HG02981 (cell line): ENCODE measurements around the gene AXIN1.

Experiments
- ATAC-seq: cut with Tn5 transposase; IDR thresholded peaks from one replicate; pipeline ENCODE4 v1.9.1; 2021; ENCODE audit warnings: mild to moderate bottlenecking, moderate library complexity; ENCODE audit not compliant: unreplicated experiment

The AXIN1 gene

GRCh38 chr16:285146-286055 is 67.1 kb downstream of the AXIN1 start:
- ATAC-seq, result no peak

DNA sequence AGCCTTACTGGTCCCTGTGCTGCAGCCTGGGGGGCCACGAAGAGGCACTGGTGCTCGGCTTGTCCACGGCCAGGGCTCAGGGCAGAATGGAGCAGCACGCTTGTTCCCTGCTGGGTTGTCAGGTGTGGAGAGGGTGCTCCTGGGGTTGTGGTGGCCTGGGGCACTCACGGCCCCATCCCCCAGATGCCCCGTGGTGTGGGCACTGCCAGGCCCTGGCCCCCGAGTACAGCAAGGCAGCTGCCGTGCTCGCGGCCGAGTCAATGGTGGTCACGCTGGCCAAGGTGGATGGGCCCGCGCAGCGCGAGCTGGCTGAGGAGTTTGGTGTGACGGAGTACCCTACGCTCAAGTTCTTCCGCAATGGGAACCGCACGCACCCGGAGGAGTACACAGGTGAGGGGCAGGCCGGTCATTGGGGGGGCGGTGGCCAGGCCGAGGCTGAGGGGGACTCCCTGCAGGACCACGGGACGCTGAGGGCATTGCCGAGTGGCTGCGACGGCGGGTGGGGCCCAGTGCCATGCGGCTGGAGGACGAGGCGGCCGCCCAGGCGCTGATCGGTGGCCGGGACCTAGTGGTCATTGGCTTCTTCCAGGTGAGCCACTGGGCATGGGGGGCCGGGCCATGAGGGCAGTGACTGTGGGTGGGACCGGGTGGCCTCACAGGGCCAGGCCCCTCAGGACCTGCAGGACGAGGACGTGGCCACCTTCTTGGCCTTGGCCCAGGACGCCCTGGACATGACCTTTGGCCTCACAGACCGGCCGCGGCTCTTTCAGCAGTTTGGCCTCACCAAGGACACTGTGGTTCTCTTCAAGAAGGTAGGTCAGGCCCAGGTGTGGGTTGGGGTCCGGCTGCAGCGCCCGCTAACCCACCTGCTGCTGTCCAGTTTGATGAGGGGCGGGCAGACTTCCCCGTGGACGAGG is 68.1 kb downstream of the AXIN1 start:
- no peak for ATAC-seq

- no peak for ATAC-seq
These were observed 69.3 kb downstream of the AXIN1 start, which contains the start of gene PDIA2 for GRCh38 chr16:283033-283805. Gene PDIA2, plus strand, starts transcription at chr16:283164. Its CDS starts 6 bp downstream, at chr16:283170.

DNA sequence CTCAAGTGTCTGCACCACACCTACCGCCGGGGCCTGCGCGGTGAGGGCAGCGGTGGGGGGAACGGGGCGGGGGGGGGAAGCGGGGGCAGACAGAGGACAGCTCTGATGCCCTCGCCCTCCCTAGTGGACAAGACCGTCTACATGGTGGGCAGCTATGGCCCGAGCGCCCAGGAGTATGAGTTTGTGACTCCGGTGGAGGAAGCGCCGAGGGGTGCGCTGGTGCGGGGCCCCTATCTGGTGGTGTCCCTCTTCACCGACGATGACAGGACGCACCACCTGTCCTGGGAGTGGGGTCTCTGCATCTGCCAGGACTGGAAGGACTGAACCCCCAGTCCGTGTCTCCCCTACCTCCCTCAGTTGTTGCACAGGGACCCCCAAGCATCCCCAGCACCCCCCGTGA is 70.0 kb downstream of the AXIN1 start:
- ATAC-seq, result no peak

DNA sequence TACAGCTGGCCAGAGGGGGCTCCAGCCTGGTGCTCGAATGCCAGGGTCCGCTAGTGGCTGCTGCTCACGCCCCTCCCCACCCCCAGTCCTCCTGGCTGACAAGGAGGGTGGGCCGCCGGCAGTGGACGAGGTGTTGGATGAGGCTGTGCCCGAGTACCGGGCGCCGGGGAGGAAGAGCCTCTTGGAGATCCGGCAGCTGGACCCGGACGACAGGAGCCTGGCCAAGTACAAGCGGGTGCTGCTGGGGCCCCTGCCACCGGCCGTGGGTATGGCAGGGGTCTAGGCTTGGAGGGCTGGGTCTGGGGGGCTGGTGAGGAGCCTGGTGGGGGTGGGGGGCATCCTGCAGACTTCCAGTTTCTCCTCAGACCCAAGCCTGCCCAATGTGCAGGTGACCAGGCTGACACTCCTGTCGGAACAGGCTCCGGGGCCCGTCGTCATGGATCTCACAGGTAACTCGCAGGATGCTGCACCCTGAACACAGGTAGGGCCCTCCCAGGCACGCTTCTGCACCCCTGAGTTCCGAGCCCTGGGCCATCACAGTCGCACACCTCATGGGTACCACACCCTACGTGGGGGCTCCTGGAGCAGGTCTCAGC is 70.8 kb downstream of the AXIN1 start:
- no peak for ATAC-seq

- no peak for ATAC-seq
These were observed 71.4 kb downstream of the AXIN1 start for GRCh38 chr16:280991-281659.

DNA sequence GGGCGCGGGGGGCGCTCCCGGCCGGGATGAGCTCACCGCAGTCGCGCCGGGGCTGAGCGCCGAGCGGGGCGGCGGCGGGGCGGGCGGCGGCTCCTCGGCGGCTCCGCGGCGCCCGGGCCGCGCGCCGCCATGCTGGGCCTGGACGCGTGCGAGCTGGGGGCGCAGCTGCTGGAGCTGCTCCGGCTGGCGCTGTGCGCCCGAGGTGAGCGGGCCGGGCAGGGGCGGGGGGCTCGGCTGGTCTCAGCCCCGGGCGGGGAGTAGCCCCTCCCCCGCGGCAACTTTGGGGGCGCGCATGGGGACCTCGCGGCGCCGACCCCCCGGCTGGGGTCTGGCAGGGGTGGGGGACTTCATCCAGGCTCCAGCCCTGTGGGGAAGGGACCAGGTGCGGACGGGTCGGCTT is 72.0 kb downstream of the AXIN1 start, which contains the start of gene ARHGDIG:
TSS of gene ARHGDIG (plus strand) at position 40 of the 400 bp plus-strand sequence. CDS start at position 130, 90 bp downstream.
- no peak for ATAC-seq

DNA sequence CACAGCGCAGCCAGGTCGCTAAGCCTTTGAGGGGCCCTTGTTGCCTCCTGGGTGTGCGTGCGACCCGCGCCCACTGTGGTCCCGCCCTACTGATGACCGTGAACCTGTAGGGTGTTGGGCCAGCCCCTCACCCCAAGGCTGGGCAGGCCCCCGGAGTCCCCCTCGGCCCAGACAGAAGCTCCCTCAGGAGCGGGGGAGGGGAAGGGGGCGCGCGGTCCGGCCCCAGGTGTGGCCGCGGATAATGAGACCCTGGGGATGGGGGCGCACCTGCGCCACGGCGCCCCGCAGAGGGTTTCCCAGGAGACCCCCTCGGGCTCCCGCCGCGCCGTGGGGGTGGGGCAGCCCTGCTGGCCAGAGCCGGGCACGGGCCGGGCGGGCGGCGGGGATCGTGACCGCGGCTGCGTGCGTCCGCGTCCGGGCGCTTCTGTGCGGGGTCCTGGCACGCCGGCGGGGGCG is 72.5 kb downstream of the AXIN1 start:
- ATAC-seq, result no peak

- no peak for ATAC-seq
These were observed 73.0 kb downstream of the AXIN1 start for GRCh38 chr16:279531-279930.

DNA sequence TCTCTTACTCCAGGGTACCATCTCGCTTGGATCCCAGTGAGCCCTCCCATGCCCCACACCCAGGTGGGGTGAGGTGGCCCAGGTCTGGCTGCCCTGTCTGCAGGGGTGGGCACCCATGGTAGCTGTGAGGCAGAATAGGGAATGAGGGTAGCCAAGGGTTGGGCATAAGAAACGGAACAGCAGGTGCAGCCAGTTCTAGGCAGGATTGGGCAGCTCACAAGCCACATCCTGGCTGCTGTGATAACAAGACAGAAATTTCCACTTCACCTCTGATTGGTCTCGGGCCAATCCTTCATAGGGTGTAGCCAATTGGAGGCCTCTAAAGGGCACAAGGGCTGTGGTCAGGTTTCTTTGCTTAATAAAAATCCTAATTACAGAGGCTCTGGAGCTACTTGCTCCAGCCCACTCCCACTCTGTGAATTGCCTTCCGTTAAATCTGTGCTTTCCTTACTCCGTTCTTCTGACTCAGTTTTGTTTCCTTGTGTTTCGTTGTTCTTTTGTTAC is 73.6 kb downstream of the AXIN1 start:
- ATAC-seq, result no peak

DNA sequence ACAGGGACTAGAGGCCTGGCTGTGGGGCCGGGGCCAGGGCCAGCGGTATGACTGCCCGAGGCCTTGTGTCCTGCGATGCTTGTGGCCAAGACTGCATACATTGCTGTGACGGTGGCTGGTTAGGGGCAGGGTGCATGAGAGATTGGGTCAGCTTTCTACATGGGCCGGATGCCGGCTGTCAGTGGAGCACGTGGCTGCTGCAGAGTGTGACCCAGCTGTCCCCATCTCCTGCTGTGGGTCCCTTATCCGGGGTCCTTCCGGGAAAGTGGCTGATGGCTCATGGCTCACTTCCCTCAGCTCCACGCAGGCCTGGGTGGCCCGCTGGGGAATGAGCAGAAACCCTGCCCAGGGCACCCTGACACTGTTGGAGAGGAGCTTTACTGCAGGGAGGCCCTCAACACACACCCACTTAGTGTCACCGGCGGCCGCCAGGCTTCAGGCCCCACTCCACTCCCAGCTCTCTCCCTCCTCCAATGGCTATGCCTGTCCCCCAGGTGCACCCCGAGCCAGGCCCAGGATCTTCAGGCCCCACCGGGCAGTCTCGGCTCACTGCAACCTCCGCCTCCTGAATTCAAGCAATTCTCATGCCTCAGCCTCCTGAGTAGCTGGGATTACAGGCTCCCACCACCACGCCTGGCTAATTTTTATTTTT is 76.0 kb downstream of the AXIN1 start:
- ATAC-seq, result no peak

- ATAC-seq, result no peak
These were observed 76.7 kb downstream of the AXIN1 start, which contains the start of gene RGS11 for GRCh38 chr16:275786-276232. Gene RGS11, minus strand, starts transcription at chr16:275944. Its CDS starts 33 bp downstream, at chr16:275911.

- ATAC-seq, result no peak
These were observed 77.4 kb downstream of the AXIN1 start for GRCh38 chr16:275041-275641.

- no peak for ATAC-seq
These were observed 78.7 kb downstream of the AXIN1 start for GRCh38 chr16:273547-274421.

DNA sequence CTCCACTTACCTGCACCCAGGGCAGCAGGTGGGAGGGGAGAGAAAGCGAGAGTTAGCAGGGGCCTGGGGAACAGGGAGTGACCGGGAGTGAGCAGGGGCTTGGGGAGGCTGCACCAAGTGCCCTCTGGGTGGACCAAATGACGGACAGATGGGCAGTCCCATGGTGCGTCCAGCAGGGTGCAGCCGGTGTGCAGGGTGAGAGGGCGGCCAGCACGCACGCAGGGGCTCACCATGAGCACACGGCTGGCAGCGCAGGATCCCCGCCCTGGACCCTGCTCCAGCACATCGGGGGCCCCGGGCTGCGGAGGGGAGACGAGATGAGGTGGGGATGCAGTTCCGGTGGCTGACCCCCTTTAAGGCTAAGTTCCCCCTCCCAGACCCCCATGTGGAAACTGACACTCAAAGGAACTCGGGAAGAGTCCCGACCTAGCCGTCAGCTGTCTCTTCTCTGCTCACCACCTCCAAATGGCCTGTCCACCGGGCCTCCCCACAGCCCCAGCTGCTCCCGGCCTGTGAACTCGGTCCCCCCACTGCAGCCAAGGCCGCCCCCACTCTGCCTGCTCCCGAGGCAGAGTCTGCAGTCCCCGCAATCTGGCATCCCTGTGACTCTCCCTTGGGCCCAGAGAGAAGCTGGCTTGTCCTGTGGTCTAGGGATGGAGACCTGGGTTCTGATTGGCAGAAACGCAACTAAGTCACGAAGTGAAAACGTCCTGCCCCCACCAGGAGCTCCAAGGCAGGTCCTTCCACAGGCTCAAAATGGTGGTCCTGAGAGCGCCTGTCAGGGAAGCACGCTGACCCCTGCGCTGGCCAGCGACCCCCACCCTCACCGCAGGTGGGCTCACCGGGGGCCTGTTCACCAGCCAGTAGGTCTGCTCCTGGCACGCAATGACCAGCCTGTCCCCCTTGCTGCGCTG is 79.6 kb downstream of the AXIN1 start:
- no peak for ATAC-seq
